Left cardiac atrium (tissue), 4 donors: ENCODE data around the gene HEYL. TPM values are rescaled to one million over a fixed set of nuclear protein-coding genes. Genes with fewer than 3 reads are reported as not detected.

Experiments
- ATAC-seq, 2 donors: fragments of 200-7000 bp; cut with Tn5 transposase; one replicate each; pipeline ENCODE4 v1.9.1; 2020; ENCODE audit warnings: mild to moderate bottlenecking in 2 of 2, moderate library complexity in 2 of 2
- DNase-seq: peaks from one replicate; pipeline ENCODE4 v3.0.0-alpha.2; 2020
- intact Hi-C, 2 donors: fragments of 100-400 bp; cut with DNase I; formaldehyde crosslinking; loops; one replicate each; pipeline versions ENCODE4 v1.14.1 to v1.15.1; 2022 to 2023
- total RNA-seq, 2 donors: library from RNA; stranded (reverse); fragmentation: NEBNext Ultra II Directional; extraction: Animal tissue kit (Norgen Biotek cat#: 25700); gene quantifications; one replicate each; pipeline ENCODE4 v1.2.1, GENCODE V29; 2021
- donor health status: DM: no; HTN: yes; CAD: no.
- donor health status: DM: no; HTN: yes; CAD: no; lungs with severe emphysema.
- donor health status: DM: yes; HTN: yes; CAD: no.
- donor health status: Dilated cardiomyopathy.

Gene HEYL
- total RNA-seq, 2 donors from 2014 or later, result 19.1 to 40.0 TPM

DNA sequence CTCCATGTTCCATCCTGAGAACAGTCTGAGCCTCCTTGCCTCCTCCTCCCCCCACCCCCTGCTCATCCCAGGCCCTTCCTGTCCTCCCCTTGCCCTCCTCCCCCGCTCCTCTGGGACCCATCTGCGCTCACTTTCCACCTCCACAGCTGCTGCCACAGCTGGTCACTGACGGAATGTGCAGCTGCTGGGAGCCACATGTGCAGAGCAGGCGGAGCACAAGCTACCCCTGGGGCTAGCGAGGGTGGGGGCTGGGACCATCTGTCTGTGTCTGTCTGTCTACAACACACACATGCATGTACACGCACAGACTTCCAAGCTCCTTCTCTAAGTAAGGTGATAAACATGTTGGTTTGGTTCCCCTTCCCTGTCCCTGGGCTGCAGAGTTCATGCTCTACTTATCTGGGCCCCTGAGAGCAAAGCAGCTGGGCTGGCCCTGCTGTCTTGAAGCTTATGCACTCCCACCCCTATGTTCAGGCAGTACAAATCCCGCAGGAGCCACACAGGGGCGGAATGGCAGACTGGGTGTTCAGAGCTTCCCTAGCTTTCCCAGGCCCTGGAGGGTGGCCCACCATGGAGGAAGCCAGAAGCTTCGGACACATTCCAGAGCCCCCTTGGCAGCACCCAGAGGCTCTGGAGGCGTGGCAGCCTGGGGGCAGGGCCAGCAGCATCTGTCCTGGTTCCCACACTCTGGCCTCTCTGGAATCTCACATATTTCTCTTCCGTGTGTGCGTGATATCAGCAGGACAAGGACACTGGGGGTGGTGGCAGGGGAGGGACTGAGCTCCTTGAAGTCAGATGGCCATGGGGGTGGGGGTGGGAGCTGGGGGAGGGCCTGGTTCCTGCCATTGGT lies 7.0 kb upstream of the HEYL start:
- ATAC-seq (peak; percentile 76 to 88), DNase-seq (peak; percentile 82)
- intact Hi-C loops, result no loop called here

DNA sequence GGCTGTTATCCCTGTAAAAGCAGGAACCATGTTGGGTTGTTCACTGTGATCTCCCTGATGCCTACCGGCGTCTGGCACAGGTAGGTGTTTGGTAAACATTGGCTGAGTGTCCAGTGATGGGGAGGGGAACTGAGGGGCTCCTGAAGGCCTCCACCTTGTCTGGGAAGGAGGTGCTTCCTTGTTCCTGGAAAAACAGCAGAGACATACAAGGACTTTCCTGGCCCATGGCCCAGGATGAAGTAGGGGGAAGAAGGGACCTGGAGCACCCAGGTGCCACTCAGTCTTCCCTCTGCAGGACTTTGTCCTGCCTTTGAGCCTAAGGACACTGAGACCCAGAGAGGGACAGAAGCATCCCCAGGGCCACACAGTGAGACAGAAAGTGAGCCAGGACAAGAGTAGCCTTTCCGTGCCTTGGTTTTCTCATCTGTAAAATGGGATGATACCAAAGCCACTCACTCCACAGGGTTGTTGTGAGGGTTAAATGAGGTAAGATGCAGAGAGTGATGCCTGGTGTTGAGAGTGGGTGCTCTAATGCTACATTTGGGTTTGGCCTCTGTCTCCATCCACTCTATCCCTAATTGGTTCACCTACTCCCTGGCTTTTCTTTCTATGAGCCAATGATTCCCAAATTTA lies 6.1 kb upstream of the HEYL start:
- intact Hi-C loops, result no loop called here
- DNase-seq, result no peak
- ATAC-seq, result no peak

DNA sequence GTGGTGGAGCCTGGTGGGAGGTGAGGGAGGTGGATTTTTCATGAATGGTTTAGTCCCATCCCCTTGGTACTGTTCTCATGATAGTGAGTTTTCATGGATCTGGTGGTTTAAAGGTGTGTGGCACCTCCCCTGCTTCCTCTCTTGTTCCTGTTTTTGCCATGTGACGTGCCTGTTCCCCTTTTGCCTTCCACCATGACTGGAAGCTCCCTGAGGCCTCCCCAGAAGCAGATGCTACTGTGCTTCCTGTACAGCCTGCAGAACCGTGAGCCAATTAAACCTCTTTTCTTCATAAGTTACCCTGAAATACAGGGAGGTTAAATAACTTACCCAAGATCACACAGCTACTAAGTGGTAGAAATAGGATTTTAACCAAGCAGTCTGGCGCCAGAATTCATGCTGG lies 4.3 kb upstream of the HEYL start:
- intact Hi-C loops, result no loop called here
- no peak for ATAC-seq
- DNase-seq, result no peak

DNA sequence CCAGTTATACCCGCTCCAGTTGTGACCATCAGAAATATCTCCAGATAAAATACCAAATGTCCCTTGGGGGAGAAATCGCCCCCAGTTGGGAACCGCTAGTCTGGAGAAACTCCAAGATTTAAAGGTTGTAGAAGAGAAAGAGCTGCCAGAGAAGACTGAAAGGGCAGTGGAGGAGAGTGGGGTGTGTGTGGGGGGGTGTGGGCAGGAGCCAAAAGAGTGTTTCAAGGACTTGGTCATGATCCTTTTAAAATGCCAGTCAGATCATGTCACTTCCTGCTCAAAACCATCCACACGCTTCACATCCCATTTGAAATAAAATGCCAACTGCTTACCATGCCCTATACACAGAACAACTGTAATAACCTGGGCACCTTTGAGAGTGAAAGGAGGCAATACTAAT lies 3.4 kb upstream of the HEYL start:
- no peak for DNase-seq
- intact Hi-C loops, result no loop called here

DNA sequence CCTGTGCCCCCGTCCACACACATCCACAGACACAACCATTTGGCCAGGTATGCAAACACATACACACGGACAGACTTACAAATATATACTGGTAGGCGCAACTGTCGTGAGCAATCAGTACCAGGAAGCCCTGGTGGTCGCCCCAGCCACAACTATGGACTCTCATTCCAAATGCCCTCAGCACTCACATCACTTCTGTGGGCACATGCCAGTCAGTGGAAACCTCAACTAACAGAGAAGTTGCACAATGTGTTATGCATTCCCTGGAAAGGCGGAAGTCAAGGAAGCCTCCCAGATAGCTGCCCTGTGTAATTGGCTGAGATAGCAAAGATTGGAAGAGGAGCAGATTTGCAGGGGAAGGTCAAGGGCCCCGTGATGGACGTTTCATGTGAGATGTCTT lies 1.4 kb upstream of the HEYL start:
- intact Hi-C loops, result no loop called here
- ATAC-seq, result no peak
- DNase-seq, result no peak

More for the DNA sequence above, 3.4 kb upstream of the HEYL start:
- no peak for ATAC-seq

DNA sequence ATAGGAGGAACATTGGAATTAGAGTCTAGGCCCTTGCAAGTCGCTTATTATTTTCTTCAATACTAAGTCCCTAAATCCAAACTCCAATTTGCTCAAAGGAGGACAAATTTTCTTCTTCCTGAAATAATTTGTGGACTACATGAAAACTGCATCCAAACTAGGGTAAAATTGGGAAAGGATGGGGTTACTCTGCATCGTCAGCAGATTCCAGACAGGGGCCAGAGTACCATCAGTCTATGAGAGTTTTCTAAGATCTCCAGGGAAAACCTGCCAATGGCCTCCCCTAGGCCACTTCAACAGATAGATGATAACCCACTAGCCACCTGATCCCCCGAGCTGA lies 508 bp downstream of the HEYL start:
- intact Hi-C loops, result no loop called here
- DNase-seq (no peak), ATAC-seq (no peak)

DNA sequence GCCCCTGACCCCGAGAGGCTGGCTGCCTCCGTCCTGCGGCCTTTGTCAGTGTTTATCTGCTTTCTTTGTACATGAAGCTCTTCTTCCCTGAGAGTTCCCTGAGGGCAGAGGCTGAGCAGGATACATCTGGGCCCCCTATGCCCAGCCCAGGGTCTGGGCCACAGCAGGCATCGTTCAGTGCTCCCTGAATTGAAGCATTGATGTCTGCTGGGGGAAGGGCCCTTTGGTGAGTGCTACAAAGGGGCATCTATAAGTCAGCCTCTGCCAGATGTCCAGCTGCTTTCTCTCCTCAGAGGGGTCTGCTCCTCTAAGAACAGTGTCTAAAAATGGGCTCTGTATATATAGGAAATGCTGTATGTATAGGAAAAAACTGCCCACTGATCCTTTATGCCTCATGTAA lies 2.1 kb downstream of the HEYL start:
- DNase-seq (no peak), ATAC-seq (no peak)
- intact Hi-C loops, result no loop called here

DNA sequence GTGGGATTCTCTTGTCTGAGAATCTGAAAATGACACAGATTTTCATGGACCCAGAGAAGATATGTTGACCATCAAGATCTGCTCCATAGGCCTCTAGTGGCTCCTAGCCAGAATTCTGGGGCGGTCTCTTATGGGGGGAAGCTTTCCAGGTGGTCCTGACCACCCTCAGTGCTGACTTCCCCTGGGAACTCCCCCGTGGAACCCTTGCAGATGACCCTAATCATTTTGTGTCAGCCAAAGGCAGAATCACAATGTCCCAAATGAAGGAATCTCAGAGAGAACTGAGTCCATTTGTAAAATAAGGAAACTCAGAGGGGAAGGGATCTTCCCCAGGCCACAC lies 3.6 kb downstream of the HEYL start:
- DNase-seq (no peak), ATAC-seq (no peak)
- intact Hi-C loops, result no loop called here

DNA sequence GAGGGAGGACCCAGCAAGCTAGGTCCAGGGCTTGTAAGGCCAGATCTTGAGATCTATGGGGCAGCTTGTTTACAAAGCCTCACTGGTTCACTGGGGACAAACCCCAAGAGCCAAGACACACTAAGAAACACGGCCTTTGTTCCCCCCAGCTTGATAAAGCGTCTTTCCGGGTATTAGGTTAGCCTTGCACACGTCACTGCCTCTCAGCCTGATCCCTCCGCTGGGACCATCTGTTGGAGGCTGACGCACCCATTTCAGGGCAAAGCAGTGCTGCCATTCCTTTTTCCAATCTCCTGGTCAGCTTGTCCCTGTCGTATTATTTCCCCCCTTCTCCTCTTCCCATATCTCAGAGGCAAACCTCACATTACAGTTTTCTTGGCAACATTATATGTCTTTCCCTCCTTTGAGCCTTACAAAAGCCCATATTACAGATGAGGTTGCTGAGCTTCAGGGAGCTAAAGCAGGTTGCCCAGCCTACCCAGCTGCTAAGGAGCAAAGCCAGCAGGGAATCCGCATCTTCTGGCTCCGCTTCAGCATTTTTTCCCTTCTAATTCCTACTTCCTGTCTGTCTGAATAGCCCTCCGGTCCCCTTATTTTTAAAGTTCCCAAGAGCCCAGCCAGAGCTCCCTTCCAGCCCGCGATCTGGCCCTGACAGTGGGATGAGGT lies 4.1 kb downstream of the HEYL start:
- peak; percentile 53 for DNase-seq
- intact Hi-C loops, result no loop called here
- peak; percentile 7 to 25 for ATAC-seq

DNA sequence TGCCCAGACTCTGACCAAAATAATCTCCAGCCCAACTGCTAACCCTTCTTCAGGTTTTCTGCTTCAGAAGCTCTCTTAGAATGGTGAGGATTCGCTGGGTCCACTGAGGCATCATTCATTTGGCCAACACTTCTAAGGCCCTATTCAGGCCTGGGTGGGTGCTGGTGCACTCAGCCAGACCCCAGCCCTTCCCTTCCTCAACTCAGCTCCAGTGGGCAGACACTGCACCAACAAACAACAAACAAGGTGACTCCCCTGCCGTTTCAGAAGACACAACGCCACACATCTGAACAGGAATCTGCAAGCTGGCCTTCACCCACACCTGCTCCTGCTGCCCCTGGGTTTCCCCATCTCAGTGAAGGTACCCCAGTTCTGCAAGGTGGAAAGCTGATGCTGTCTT lies 6.0 kb downstream of the HEYL start:
- ATAC-seq (peak in 1 of 2 donors; percentile 3), DNase-seq (no peak)
- intact Hi-C loops, result no loop called here

DNA sequence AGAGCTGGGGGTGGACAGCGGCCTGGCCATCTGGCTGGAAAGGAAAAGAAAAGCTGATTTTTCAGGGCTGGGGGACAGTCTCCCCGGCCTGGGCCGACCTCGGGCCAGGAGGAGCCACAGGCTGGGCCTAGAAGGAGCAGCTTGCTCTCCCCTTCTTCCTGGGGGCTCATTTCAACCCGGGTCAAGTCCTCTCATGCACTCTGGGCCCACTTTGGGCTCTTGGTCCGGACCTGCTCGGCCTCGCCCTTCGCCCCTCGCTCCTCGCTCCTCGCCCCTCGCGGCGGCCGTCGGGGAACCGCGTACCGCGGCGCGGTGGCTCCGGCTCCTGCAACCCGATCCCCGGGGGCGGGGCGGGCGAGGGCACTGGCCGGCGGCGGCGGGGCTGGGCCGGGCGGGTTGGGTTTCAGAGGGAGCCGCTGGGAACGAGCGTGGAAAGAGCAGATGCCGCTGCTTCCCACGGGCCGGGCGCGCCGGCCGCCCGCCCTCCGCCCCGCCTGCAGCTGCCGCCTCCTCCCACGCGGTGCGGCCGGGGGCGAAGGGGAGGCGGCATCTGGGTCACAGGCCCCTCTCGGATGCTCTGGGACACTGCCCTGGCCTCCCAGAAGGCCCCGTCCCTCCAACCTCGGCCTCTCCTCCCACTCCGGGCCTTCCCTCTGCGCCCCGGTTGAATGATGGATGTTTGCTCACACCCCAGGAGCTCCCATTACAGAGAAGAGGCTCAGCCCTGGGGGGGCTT lies 6.6 kb downstream of the HEYL start:
- peak; percentile 81 to 84 for ATAC-seq
- intact Hi-C loops, result no loop called here

DNA sequence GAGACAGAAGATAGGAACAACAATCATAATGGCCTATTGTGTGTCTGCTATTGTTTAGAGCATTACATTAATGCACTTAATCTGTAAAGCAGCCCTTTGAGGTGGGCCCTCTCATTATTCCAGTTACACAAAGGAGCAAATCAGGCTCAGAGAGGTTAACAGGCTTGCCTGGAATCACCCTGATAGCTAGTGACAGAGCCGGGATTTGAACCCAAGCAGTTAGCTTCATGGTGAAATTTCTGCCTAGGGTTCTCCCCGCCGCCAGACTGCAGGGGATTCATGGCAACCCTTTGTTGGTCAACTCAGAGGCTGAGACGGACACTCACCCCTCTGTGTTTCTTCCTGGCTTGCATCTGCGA lies 7.1 kb downstream of the HEYL start:
- intact Hi-C loops, result no loop called here
- no peak for DNase-seq
- no peak for ATAC-seq

More for the DNA sequence above, 6.6 kb downstream of the HEYL start:
- peak; percentile 83 for DNase-seq

DNA sequence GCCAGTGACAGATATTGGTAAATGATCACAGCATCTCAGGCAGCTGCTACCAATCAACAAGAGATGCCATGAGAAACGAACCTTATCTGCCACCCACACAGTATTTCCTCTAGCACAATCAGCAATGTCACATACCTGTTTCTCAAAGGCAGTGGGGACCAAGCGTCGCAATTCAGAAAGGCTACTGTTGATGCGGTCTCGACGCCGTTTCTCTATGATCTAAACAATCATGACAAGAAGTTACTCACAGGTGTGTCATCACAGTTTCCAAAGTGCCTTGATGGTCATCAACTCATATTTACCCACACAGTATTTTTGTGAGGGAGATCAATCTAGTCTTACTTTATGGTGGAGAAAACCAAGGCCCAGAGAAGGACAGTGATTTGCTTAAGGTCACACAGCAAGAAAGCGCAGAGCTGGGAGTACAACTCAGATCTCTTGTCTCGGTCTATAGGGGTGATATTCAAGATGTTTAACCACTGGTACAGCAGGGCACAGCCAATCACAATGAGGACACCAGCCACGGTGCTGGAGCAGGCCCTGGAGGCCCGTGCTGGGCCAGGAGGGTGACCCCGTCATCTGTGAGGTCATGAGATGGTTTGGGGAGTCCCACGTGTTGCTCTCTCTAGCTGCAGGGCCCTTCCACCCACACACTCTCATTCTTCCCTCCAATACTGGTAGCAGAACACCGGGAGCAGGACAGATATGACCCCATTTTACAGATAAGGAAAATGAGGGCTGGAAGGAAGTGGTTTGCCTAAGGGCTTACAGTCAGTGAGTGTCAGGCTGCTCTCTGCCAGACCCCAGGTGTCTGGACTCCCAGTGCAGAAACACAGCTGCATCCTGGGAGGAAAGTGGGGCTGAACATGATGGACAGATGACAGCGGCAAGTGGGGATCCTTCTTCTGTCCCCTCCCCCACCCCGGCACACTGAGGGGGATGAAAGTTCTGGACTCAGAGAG lies 7.8 kb downstream of the HEYL start:
- DNase-seq (no peak), ATAC-seq (no peak)
- intact Hi-C loops, result no loop called here

DNA sequence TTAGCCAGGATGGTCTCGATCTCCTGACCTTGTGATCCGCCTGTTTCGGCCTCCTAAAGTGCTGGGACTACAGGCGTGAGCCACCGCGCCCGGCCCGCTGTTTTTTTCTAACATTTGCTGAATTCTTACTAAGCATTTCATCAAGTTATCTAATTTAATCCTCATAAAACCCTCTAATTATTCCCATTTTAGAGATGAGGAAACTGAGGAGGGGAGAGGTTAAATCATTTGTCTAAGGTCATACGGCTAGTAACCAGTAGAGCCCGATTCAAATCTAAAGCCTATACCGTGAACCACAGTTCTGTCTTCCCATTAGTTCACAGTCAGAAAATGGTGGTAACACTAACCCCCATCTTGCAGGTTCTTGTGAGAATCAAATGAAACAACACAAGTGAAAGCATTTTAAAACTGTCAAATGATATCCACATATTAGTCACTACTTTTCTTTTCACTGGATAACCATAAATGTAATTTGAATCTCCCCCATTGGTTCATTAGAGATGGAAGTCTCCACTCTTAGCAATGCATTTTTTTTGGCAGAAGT lies 10.6 kb downstream of the HEYL start:
- ATAC-seq, result no peak
- DNase-seq, result no peak
- intact Hi-C loops, result no loop called here

DNA sequence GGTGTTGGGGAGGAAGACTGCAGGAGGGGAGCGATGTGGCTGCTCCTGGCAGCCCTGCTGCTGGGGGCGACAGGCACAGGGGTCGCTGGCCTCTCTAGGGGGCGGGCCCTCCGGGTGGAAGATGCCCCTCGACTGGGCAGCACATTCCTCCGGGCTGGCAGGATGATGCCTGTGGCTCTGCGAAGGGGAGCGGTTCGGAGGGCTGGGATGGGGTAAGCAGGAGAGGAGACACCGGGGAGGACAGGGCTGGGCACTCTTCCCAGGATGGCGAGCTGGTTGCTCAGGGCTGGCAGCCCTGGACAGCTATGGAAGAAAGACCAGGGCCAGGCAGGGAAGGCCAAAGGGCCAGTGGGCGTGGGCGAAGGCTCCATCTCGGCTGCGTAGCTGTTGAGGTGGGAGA lies 12.8 kb downstream of the HEYL start:
- DNase-seq (no peak), ATAC-seq (no peak)
- intact Hi-C loops, result no loop called here

DNA sequence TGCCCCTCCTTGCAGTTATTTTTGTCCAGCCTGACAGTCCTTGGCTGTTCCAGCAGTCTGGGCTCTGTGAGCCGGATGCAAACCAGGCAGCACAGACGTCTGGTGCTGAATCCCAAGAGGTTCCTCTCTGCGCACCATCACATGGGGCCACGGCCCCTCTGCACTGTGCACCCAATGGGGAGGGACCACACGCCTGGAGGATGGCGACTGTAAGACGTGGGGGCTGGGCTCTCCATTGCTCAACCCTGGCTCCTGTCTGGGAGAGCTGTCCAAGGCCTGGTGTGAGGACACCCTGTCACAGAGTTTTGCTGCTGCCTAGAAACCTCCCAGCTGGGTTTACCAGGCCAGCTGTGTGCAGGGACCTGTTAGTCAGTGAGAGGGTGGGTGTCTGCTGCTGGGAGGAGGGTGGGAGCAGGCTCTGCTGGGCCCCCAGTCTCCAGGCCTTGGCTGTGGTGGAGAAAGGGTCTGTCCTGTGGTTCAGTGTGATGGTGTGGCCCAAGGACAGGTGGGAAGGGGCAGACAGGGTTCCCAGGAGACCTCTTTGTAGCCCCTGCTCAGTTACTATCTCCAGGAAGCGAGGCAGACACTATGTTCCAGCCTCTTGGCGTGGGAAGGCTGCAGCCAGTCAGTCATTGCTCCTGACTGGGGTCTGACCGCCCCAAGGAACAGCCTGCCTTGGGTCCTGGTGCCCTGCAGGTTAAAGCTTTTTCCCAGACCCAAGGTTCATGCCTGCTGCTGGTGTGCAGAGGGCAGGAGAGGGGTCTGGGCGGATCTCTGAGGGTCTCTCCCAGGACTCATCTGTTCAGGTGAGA lies 13.8 kb downstream of the HEYL start:
- ATAC-seq, result peak; percentile 86 to 92
- intact Hi-C loops, result no loop called here

DNA sequence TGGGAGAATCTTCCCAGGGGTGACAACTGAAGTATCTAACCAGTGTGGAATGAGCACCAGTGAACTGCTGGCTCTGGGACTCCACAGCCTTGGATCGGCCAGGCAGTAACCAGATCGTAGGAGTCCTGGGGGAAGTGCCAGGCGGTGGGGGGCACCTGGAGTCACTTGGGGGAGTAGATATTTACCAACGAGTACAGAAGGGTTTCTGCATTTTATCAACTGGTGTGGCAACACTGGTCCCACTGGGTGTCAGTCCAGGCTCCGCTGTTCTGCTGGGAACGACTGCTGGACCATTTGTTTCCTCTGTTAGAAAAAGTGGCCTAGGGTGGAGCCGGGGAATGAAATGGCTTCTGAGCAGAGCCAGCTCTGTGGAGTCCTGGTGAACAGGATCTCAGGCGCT lies 14.4 kb downstream of the HEYL start:
- DNase-seq (no peak), ATAC-seq (peak in 1 of 2 donors; percentile 1)
- intact Hi-C loops, result no loop called here

More for the DNA sequence above, 13.8 kb downstream of the HEYL start:
- peak; percentile 88 for DNase-seq

DNA sequence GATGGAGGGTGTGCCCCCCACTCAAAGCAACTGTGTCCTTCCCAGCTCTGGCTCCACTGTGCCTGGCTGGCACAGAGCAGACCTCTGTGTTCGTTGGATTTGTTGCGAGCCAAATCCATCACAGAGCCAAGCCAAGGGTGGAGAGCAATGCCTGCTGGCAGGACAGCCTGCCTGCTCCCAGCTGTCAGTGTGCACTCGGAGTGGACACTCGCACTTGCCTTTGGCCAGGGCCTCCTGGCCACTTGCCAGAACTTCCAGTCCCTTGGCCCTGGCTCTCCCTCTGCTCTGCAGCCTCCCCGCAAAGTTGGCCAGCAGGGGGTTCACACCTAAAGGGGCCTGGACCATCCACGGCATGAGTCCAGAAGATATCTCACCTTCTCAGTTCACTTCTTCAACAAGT lies 16.4 kb downstream of the HEYL start:
- ATAC-seq (peak; percentile 19 to 64), DNase-seq (peak; percentile 73)
- intact Hi-C loops, result no loop called here
